Tibial nerve (tissue), 4 donors: ENCODE measurements around the gene PAFAH1B1.

ENCODE experiments used
- EP300 ChIP-seq, 2 donors: sonication (generic); formaldehyde crosslinking; IDR thresholded peaks; one replicate each; pipeline ENCODE4 v1.6.1; 2017; ENCODE audit warnings: antibody characterized with exemption in 2 of 2, mild to moderate bottlenecking in 1 of 2
- TF ChIP-seq, protein P1 (sequence below), 5 experiments: fragments of 200-600 bp in 3 of 5; fragments of 450-650 bp in 2 of 5; sonication (generic) in 3 of 5; IDR thresholded peaks; one replicate each; pipeline ENCODE4 v1.5.1; 2016 to 2019; ENCODE audit warnings: antibody characterized with exemption in 5 of 5, mild to moderate bottlenecking in 3 of 5, moderate library complexity in 2 of 5

DNA sequence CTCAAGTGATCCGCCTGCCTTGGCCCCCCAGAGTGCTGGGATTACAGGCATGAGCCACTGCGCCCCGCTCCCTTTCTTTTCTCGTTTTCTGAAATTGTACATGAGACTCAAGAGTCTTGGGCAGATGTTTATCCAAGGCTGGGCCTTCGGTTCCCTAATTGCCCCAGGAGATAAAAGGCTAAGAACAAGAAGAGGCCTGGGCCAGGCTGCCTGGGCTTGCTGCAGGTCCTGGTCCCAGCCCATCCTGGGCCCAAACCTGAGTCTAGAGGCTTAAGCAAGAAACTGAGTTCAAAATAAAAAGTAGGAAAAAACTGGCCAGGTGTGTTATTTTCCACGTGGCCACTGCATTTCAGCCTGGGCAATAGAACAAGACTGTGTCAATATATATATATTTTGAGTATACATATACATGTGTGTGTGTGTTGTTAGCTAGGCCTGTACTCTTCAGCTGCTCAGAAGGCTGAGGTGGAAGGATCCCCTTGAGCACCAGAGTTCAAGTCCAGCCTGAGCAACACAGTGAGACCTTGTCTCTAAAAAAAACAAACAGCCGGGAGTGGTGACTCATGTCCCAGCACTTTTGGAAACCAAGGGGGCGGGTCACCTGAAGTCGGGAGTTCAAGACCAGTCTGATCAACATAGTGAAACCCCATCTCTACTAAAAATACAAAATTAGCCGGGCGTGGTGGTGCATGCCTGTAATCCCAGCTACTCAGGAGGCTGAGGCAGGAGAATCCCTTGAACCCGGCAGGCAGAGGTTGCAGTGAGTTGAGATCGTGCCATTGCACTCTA lies 124.9 kb downstream of the PAFAH1B1 start:
- TF ChIP-seq, protein P1, sequence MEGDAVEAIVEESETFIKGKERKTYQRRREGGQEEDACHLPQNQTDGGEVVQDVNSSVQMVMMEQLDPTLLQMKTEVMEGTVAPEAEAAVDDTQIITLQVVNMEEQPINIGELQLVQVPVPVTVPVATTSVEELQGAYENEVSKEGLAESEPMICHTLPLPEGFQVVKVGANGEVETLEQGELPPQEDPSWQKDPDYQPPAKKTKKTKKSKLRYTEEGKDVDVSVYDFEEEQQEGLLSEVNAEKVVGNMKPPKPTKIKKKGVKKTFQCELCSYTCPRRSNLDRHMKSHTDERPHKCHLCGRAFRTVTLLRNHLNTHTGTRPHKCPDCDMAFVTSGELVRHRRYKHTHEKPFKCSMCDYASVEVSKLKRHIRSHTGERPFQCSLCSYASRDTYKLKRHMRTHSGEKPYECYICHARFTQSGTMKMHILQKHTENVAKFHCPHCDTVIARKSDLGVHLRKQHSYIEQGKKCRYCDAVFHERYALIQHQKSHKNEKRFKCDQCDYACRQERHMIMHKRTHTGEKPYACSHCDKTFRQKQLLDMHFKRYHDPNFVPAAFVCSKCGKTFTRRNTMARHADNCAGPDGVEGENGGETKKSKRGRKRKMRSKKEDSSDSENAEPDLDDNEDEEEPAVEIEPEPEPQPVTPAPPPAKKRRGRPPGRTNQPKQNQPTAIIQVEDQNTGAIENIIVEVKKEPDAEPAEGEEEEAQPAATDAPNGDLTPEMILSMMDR (IDR thresholded peaks at IDR 0.05): no peak
- no peak for TF ChIP-seq EP300 (IDR thresholded peaks at IDR 0.05)
